GM12892 (cell line): ENCODE data around the gene GJA3.

Experiments used
- POLR2A ChIP-seq: IDR thresholded peaks from 2 replicates; pipeline ENCODE4 v1.6.1; 2011; ENCODE audit warnings: low read depth, low read length, control low read depth
- POLR2AphosphoS5 ChIP-seq: IDR thresholded peaks from 2 replicates; pipeline ENCODE4 v1.6.1; 2011; ENCODE audit warnings: low read depth, low read length, control low read depth

DNA sequence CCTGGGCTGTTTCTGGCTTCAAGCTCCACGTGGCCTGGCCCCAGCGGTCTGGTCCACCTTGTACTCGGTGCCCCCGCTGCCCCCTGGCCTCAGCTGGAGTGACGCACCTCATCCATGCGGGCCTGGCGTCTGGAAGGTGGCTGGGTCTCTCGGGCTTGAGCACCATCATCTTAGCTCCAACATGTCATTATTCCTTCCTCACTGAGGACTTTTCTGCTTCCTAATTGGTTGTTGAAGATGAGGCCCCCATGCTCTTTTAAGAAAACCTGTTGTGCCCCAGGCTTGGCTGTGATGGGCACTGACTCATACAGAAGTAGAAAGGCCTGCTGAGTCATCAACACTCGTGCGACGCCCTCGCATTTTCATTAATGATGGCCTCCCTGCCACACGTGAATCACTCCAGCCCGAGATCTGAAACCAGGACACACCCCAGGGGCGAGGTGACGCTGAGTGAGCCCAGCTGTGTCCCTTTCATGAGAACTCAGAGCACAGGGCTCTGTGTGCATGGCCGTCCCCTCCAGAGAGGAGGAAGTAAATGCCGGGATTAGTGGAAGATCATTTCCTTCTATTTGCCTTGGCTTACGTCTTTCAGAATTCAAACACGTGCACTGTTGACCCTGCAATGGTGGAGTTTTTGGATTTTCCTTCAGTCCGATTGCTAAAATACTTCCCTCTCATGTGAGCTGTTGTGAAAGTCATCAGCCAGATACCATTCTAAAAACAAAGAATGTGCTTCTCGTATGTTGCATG lies 14.0 kb upstream of the GJA3 start:
- TF ChIP-seq POLR2AphosphoS5 (no peak), POLR2A (no peak)
